ENCODE measurements around the gene MYT1. TPM values are rescaled to one million over a fixed set of nuclear protein-coding genes. Genes with fewer than 3 reads are reported as not detected.
A peak's percentile ranks its signal among the peaks of the same experiment; 100 is the strongest.

MYT1 gene
- total and polyA plus RNA-seq, 9 of the 15 experiments (the other 6 are each of a cell fraction or from before 2014, with no cell fraction given), result 0.02 to 0.12 (median 0.06) TPM; not detected in 4

DNA sequence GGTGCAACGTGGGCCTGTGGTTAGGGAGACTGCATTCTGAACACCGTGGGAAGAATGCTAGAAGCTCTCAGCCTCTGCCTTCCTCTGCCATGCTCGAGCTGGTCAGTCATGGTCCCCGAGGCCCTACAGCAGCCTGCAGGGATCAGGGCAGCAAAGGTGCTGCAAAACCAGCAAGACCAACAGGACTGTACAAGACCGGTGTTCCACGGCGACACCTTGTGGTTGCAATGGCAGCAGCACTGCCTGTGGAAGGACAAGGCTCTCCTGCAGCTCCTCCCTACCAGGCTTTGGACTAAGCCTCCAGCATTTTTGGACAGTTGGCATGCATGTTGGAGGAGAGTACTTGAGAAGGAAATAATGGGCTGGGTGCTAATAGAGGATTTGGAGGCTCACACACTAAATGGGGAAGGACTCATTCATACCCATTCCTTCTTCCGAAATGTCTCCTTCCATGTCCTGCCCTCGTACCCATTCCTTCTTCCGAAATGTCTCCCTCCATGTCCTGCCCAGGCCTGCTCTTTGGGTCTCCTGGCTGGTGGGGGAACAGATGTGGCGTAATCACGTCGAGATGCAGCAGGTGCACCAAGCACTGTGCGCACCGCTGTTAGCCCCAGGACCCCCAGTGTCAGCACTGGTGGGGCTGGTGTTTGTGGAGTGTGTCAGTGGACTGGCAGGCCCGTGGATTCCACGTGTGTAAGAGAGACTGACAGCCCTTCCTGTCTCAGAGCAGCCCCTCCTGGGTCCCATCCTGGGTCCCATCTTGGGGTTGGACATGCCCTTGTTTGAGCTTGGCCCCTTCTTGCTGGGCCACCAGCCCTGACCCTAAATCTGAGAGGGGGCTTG lies 18.6 kb upstream of the MYT1 start:
- intact Hi-C loops (cut with micrococcal nuclease) (no loop called here), in situ Hi-C loops (cut with MboI) (no loop called here)
- Histone ChIP-seq H3K79me2 (ENCODE audit: control insufficient read depth, insufficient read depth, low read length) (no peaks in the 10 kb centered on the region), H3K9me3 (replicated peaks; ENCODE audit: control insufficient read depth, insufficient read depth, low read depth, low read length) (peaks cover 19% of the 10 kb centered on the region), H3K27me3 (ENCODE audit: control insufficient read depth in 2 of 2, insufficient read depth in 2 of 2, low read length in 2 of 2) (peaks cover 6 to 32% of the 10 kb centered on the region in 2 experiments; a peak in 4 of 5 replicates), H3K36me3 (ENCODE audit: control insufficient read depth, insufficient read depth, low read length) (no peaks in the 10 kb centered on the region), H3K27ac (ENCODE audit: extremely low read depth, low read depth, low read length) (no peak overlapping the region), H3K9me1 (ENCODE audit: control insufficient read depth, insufficient read depth, low read length) (no peaks in the 10 kb centered on the region), H4K20me1 (replicated peaks; ENCODE audit: control insufficient read depth, insufficient read depth, low read length) (no peaks in the 10 kb centered on the region), H3K4me3 (no peak overlapping the region), H2AFZ (ENCODE audit: low read depth, low read length) (no peak overlapping the region), H3K4me1 (replicated peaks in 1 of 2; ENCODE audit: control insufficient read depth in 2 of 2, insufficient read depth in 2 of 2, low read length in 2 of 2) (no peaks in the 10 kb centered on the region), H3K9ac (ENCODE audit: insufficient read depth in 1 of 2, low read depth in 2 of 2, low read length in 2 of 2) (no peak overlapping the region), H3K4me2 (ENCODE audit: insufficient read depth, low read length) (no peak overlapping the region)
- WGBS (ENCODE audit: insufficient coverage, low coverage, missing lambda C conversion rate), result 4% methylated on average over 17 of the region's 17 CpGs
- ATAC-seq (peak; percentile 57; the same call in 2 of the 3 replicates), FAIRE-seq (peak; percentile 44), DNase-seq (ENCODE audit: extremely low read depth in 1 of 4, low spot score in 3 of 4) (peak; percentile 41 to 65 (median 52))
- ChIA-PET POLR2A (interaction anchor here (0.6 kb wide), 1 partner anchor 457 kb away, joined by 3 read pairs; no protein-coding TSS in a partner anchor), CTCF (ENCODE audit: low intra/inter-chr PET ratio) (no interaction called here)
- no TSS peak for BruUV-seq (replicated peaks)
- TF ChIP-seq PHTF2 (CRISPR knock-in tag; IDR thresholded peaks at IDR 0.05) (no peak), HMGN3 (IDR thresholded peaks at IDR 0.05; ENCODE audit: borderline replicate concordance, extremely low read depth, insufficient read length, low read depth, low read length) (no peak), SMC3 (conservative IDR thresholded peaks at IDR 0.05; ENCODE audit: insufficient read depth, low read depth, low read length) (peak; percentile 56; the same call in 1 of the 2 replicates), SAFB (IDR thresholded peaks at IDR 0.05; ENCODE audit: borderline replicate concordance, low read depth, low read length) (no peak), NR3C1 (CRISPR knock-in tag; IDR thresholded peaks at IDR 0.05) (no peak), ADNP (tag; IDR thresholded peaks at IDR 0.05) (no peak), RAD21 (CRISPR knock-in tag; conservative IDR thresholded peaks at IDR 0.05 in 1 of 2, IDR thresholded peaks at IDR 0.05 in 1 of 2) (peak in 1 of 2 experiments; percentile 36; a peak in 2 of 4 replicates), CBX5 (IDR thresholded peaks at IDR 0.05; ENCODE audit: borderline replicate concordance, low read depth) (peak; percentile 98), MEIS2 (IDR thresholded peaks at IDR 0.05; ENCODE audit: partially characterized antibody) (no peak), ZC3H4 (CRISPR knock-in tag; IDR thresholded peaks at IDR 0.05; ENCODE audit: borderline replicate concordance) (no peak), CC2D1A (IDR thresholded peaks at IDR 0.05) (no peak), L3MBTL2 (IDR thresholded peaks at IDR 0.05) (no peak), PHF8 (IDR thresholded peaks at IDR 0.05; ENCODE audit: borderline replicate concordance, low read length) (no peak), CXXC5 (CRISPR knock-in tag; IDR thresholded peaks at IDR 0.05) (no peak), PRMT5 (CRISPR knock-in tag; IDR thresholded peaks at IDR 0.05) (no peak), FOXK2 (conservative IDR thresholded peaks at IDR 0.05 in 1 of 2, IDR thresholded peaks at IDR 0.05 in 1 of 2; ENCODE audit: low read depth in 2 of 2) (no peak), XRCC5 (IDR thresholded peaks at IDR 0.05; ENCODE audit: low read depth, low read length) (0 out of 2 replicates have a peak, but pooled peaks have one; percentile 39), CBX1 (IDR thresholded peaks at IDR 0.05; ENCODE audit: low read depth) (peak; percentile 79; the same call in 1 of the 2 replicates), CBX3 (IDR thresholded peaks at IDR 0.05; ENCODE audit: borderline replicate concordance in 1 of 2, low read length in 2 of 2) (peak in 1 of 2 experiments; percentile 97; a peak in 2 of 3 replicates)
- TF ChIP-seq, protein P1, sequence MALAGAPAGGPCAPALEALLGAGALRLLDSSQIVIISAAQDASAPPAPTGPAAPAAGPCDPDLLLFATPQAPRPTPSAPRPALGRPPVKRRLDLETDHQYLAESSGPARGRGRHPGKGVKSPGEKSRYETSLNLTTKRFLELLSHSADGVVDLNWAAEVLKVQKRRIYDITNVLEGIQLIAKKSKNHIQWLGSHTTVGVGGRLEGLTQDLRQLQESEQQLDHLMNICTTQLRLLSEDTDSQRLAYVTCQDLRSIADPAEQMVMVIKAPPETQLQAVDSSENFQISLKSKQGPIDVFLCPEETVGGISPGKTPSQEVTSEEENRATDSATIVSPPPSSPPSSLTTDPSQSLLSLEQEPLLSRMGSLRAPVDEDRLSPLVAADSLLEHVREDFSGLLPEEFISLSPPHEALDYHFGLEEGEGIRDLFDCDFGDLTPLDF (CRISPR knock-in tag; IDR thresholded peaks at IDR 0.05), result no peak
- TF ChIP-seq, protein P2, sequence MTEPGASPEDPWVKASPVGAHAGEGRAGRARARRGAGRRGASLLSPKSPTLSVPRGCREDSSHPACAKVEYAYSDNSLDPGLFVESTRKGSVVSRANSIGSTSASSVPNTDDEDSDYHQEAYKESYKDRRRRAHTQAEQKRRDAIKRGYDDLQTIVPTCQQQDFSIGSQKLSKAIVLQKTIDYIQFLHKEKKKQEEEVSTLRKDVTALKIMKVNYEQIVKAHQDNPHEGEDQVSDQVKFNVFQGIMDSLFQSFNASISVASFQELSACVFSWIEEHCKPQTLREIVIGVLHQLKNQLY (CRISPR knock-in tag; conservative IDR thresholded peaks at IDR 0.05), result no peak
